HG03060 (cell line): ENCODE measurements around the gene STEAP4.

Experiments
- ATAC-seq: cut with Tn5 transposase; IDR thresholded peaks from one replicate; pipeline ENCODE4 v1.9.1; 2021; ENCODE audit warnings: low read depth, moderate number of reproducible peaks; ENCODE audit not compliant: unreplicated experiment

STEAP4 gene

GRCh38 chr7:88224601-88225275 lies 82.0 kb downstream of the STEAP4 start:
- ATAC-seq, result no peak

GRCh38 chr7:88223265-88223664 lies 83.4 kb downstream of the STEAP4 start:
- no peak for ATAC-seq
